RWPE2 (cell line): ENCODE data around the gene SLC12A4.
"Not testable (repeated sequence)": the region's sequence is repeated elsewhere in the genome, so short reads cannot be mapped to it uniquely, and the experiment has no call there.

ENCODE experiments used
- ATAC-seq: fragments of 200-7000 bp; cut with Tn5 transposase; 3 replicates; pipeline ENCODE4 v1.9.1; 2021; ENCODE audit warnings: low read depth
- DNase-seq: peaks from one replicate; pipeline ENCODE4 v3.0.0-alpha.2; 2020; ENCODE audit warnings: low spot score
- H3K27ac ChIP-seq: fragments of 450-650 bp; 2 replicates; pipeline ENCODE4 v1.5.1; 2017; ENCODE audit warnings: mild to moderate bottlenecking; ENCODE audit not compliant: poor library complexity, severe bottlenecking
- H3K27me3 ChIP-seq: fragments of 250-450 bp; sonication (Bioruptor Pico); 2 replicates; pipeline ENCODE4 v1.5.1; 2021; ENCODE audit warnings: mild to moderate bottlenecking, moderate library complexity; ENCODE audit not compliant: insufficient read depth, poor library complexity, severe bottlenecking
- H3K36me3 ChIP-seq: fragments of 250-450 bp; sonication (Bioruptor Pico); 2 replicates; pipeline ENCODE4 v1.5.1; 2020; ENCODE audit warnings: low read depth, mild to moderate bottlenecking, moderate library complexity
- H3K4me1 ChIP-seq: fragments of 250-450 bp; sonication (Bioruptor Pico); 2 replicates; pipeline ENCODE4 v1.5.1; 2021; ENCODE audit warnings: mild to moderate bottlenecking, moderate library complexity; ENCODE audit not compliant: insufficient read depth, poor library complexity, severe bottlenecking
- H3K4me3 ChIP-seq: fragments of 250-450 bp; sonication (Bioruptor Pico); 2 replicates; pipeline ENCODE4 v1.5.1; 2021; ENCODE audit warnings: mild to moderate bottlenecking, moderate library complexity; ENCODE audit not compliant: severe bottlenecking
- H3K9me3 ChIP-seq: fragments of 250-450 bp; sonication (Bioruptor Pico); 2 replicates; pipeline ENCODE4 v1.5.1; 2021; ENCODE audit warnings: mild to moderate bottlenecking, moderate library complexity; ENCODE audit not compliant: severe bottlenecking
- CTCF ChIP-seq: fragments of 450-650 bp; IDR thresholded peaks from one replicate; pipeline ENCODE4 v1.5.1; 2017; ENCODE audit warnings: mild to moderate bottlenecking, moderate library complexity; ENCODE audit not compliant: poor library complexity, severe bottlenecking

The SLC12A4 gene

GRCh38 chr16:67996666-67997065 is 28.2 kb upstream of the SLC12A4 start:
- no peaks in the 10 kb centered on the region for H3K36me3 ChIP-seq
- H3K4me3 ChIP-seq: no peak overlapping the region
- no peak overlapping the region for H3K27ac ChIP-seq
- H3K4me1 ChIP-seq: no peaks in the 10 kb centered on the region
- no peaks in the 10 kb centered on the region for H3K27me3 ChIP-seq
- DNase-seq: no peak
- TF ChIP-seq CTCF: no peak
- no peak for ATAC-seq
- H3K9me3 ChIP-seq: no peaks in the 10 kb centered on the region

- H3K27ac ChIP-seq: no peak overlapping the region
- H3K27me3 ChIP-seq: no peaks in the 10 kb centered on the region
- H3K4me3 ChIP-seq: no peak overlapping the region
- no peak for DNase-seq
- no peaks in the 10 kb centered on the region for H3K36me3 ChIP-seq
- H3K4me1 ChIP-seq: no peaks in the 10 kb centered on the region
- no peaks in the 10 kb centered on the region for H3K9me3 ChIP-seq
- no peak for ATAC-seq
- no peak for TF ChIP-seq CTCF
These were observed 27.0 kb upstream of the SLC12A4 start for GRCh38 chr16:67995423-67995822.

GRCh38 chr16:67994040-67994408 is 25.6 kb upstream of the SLC12A4 start:
- H3K4me3 ChIP-seq, H3K9me3 ChIP-seq, H3K4me1 ChIP-seq, H3K27me3 ChIP-seq, ATAC-seq, H3K27ac ChIP-seq, DNase-seq, H3K36me3 ChIP-seq: not testable (repeated sequence)

GRCh38 chr16:67993207-67994039 is 25.0 kb upstream of the SLC12A4 start:
- Histone ChIP-seq H3K4me1 (no peaks in the 10 kb centered on the region), H3K4me3 (no peak overlapping the region), H3K9me3 (no peaks in the 10 kb centered on the region), H3K27me3 (no peaks in the 10 kb centered on the region), H3K27ac (no peak overlapping the region), H3K36me3 (no peaks in the 10 kb centered on the region)
- TF ChIP-seq CTCF: peak; percentile 98
- DNase-seq: no peak
- ATAC-seq: peak; percentile 90

GRCh38 chr16:67992661-67993206 is 24.3 kb upstream of the SLC12A4 start:
- H3K4me3 ChIP-seq: no peak overlapping the region
- DNase-seq (no peak), ATAC-seq (no peak)
- H3K9me3 ChIP-seq: no peaks in the 10 kb centered on the region
- H3K4me1 ChIP-seq: no peaks in the 10 kb centered on the region
- H3K36me3 ChIP-seq: no peaks in the 10 kb centered on the region
- H3K27me3 ChIP-seq: no peaks in the 10 kb centered on the region
- no peak overlapping the region for H3K27ac ChIP-seq
- no peak for TF ChIP-seq CTCF
